GM06990 (cell line): ENCODE measurements around the gene ERLEC1.
A peak's percentile ranks its signal among the peaks of the same experiment; 100 is the strongest.
"Not testable (repeated sequence)": the region's sequence is repeated elsewhere in the genome, so short reads cannot be mapped to it uniquely, and the experiment has no call there.

Experiments
- DNase-seq: peaks from one replicate; pipeline ENCODE4 v3.0.0-alpha.2; 2011; ENCODE audit not compliant: insufficient read length; ENCODE audit errors: extremely low read depth
- H3K27me3 ChIP-seq: replicated peaks from 2 replicates; pipeline ENCODE4 v1.6.0; 2011; ENCODE audit warnings: low read length; ENCODE audit not compliant: control insufficient read depth, insufficient read depth
- H3K36me3 ChIP-seq: 2 replicates; pipeline ENCODE4 v1.5.1; 2011; ENCODE audit warnings: low read length; ENCODE audit not compliant: control insufficient read depth, insufficient read depth
- H3K4me3 ChIP-seq: replicated peaks from 2 replicates; pipeline ENCODE4 v1.5.1; 2011; ENCODE audit warnings: low read depth, mild to moderate bottlenecking, control low read depth, low read length
- TF ChIP-seq, protein P1 (sequence below): IDR thresholded peaks from 2 replicates; pipeline ENCODE4 v1.5.1; 2011; ENCODE audit warnings: low read length, control low read depth, mild to moderate bottlenecking, inconsistent platforms; ENCODE audit not compliant: insufficient read depth, poor library complexity, severe bottlenecking

ERLEC1 gene

DNA sequence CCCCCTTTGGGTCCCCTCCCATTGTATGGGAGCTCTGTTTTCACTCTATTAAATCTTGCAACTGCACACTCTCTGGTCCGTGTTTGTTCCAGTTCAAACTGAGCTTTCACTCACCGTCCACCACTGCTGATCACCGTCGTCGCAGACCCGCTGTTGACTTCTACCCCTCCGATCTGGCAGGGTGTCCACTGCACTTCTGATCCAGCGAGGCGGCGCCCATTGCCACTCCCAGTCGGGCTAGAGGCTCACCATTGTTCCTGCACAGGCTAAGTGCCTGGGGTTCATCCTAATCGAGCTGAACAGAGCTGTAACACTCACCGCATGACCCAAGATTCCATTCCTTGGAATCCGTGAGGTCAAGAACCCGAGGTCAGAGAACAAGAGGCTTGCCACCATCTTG lies 30.2 kb upstream of the ERLEC1 start:
- Histone ChIP-seq H3K27me3 (no peaks in the 10 kb centered on the region), H3K36me3 (no peaks in the 10 kb centered on the region; the same call in 1 of the 2 replicates), H3K4me3 (no peak overlapping the region)
- TF ChIP-seq, protein P1, sequence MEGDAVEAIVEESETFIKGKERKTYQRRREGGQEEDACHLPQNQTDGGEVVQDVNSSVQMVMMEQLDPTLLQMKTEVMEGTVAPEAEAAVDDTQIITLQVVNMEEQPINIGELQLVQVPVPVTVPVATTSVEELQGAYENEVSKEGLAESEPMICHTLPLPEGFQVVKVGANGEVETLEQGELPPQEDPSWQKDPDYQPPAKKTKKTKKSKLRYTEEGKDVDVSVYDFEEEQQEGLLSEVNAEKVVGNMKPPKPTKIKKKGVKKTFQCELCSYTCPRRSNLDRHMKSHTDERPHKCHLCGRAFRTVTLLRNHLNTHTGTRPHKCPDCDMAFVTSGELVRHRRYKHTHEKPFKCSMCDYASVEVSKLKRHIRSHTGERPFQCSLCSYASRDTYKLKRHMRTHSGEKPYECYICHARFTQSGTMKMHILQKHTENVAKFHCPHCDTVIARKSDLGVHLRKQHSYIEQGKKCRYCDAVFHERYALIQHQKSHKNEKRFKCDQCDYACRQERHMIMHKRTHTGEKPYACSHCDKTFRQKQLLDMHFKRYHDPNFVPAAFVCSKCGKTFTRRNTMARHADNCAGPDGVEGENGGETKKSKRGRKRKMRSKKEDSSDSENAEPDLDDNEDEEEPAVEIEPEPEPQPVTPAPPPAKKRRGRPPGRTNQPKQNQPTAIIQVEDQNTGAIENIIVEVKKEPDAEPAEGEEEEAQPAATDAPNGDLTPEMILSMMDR = no peak
- no peak for DNase-seq

DNA sequence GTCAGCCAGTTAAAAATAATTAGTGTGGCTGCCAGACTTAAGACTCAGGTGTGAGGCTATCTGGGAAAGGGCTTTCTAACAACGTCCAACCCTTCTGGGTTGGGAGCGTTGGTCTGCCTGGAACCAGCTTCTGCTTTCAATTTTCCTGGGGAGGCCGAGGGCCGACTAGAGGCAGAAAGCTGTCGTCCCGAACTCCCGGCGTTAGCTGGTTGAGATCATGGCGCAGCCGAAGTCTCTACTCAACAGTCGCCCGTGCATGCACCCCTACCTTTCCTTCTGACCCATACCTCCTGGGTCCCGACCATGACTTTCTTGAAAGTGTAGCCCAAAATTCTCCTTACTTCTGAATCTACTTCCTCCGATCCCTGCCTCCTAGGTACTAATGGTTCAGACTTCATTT lies 29.6 kb upstream of the ERLEC1 start:
- not testable (repeated sequence) for H3K36me3 ChIP-seq, DNase-seq, H3K4me3 ChIP-seq, H3K27me3 ChIP-seq

DNA sequence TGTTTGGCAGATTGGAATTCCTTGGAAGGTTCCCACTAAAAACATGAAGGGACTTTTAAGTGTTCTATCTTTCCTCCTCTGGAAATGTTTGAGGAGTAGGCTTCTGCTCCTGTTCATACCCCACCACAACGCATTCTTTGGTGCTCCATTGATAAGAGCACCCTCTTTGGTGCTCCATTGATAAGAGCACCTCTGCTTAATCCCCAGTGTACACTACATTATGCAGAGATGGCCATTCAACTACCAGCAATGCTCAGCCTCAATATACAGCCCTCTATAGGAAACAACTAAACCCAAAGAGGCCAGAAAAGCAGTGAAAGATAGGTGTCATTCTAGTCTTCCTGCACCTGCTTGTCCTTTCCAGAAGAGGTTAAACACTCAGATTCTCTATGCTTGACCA lies 21.1 kb upstream of the ERLEC1 start:
- H3K4me3 ChIP-seq = no peak overlapping the region
- no peaks in the 10 kb centered on the region for H3K27me3 ChIP-seq
- TF ChIP-seq, protein P1 = no peak
- DNase-seq = no peak
- H3K36me3 ChIP-seq = no peaks in the 10 kb centered on the region; the same call in 1 of the 2 replicates

DNA sequence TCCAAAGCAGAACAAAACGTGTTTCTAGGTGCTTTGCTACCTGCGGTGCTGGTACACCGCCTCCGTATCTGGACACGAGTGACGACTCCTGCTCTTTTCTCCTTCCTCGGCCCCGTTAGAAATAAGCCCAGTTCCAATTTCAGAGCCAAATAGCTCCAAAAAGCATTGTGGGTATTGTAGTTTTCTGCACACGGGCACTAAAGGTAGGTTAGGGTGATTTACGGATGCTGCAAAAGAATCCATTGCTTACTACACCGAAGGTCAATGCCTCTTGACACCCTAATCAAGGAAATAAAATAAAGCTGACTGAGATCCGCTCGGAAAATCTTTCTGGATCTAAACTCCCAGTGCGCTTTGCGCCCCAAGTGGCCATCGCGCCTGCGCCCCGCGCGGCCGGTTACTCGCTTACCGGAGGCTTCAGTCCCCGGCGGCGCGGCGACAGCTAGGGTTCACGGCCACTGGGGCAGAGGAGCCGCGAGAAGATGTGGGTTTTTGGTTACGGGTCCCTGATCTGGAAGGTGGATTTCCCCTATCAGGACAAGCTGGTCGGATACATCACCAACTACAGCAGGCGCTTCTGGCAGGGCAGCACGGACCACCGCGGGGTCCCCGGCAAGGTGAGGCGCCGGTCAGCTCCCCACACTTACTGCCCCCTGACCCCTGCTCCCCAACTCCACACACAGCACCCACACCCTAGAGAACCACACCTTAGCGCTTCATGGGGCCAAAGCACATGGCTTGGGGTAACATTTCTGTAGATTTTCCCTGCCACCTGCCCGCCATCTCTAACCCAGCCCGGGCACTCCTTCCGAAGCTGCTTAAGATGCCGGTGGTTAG lies 19.2 kb upstream of the ERLEC1 start, which contains the start of gene CHAC2:
CHAC2 (plus strand) TSS at position 400 of the 837 bp plus-strand sequence; CDS start at position 483, 83 bp downstream.
- DNase-seq = peak; percentile 93
- TF ChIP-seq, protein P1 = peak; percentile 25
- no peaks in the 10 kb centered on the region for H3K27me3 ChIP-seq
- no peaks in the 10 kb centered on the region; the same call in 1 of the 2 replicates for H3K36me3 ChIP-seq
- H3K4me3 ChIP-seq = peak within 1 kb of the TSS; percentile 95

DNA sequence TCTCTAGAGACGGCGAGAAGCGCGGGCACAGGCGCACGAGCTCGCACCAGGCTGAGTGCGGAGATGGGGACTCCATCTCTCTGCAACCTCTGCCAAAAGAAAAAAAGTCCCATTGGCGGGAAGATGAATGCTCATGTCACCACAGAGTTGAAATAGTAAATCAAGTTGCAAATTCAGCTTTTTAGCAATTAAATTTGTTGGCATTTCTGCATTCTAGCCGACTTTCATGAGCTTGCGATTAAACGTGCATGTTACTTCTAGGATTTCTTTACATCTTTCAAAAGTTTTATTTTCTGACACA lies 18.7 kb upstream of the ERLEC1 start:
- no peaks in the 10 kb centered on the region for H3K27me3 ChIP-seq
- no peaks in the 10 kb centered on the region; the same call in 1 of the 2 replicates for H3K36me3 ChIP-seq
- peak overlapping the region; percentile 95 for H3K4me3 ChIP-seq
- TF ChIP-seq, protein P1 = no peak
- no peak for DNase-seq

DNA sequence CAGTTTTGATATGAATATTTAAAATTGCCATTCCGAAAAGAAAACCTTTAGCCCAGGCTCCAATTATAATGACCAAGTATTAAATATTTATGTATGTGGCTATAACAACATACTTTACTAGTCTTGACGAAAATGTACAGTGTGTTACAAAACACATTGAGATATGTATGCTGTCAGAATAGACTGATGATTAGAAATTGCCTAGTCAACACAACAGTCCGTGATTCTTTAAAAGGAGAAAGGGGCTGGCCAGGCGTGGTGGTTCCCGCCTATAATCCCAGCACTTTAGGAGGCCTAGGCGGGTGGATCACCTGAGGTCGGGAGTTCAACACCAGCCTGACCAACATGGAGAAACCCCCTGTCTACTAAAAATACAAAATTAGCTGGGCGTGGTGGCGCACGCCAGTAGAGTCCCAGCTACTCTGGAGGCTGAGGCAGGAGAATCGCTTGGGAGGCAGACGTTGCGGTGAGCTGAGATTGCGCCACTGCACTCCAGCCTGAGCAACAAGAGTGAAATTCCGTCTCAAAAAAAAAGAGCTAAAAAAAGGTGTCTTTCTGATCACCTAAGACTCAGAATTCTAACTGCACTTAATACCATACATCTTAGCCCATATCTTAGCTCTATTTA lies 17.4 kb upstream of the ERLEC1 start:
- Histone ChIP-seq H3K27me3 (no peaks in the 10 kb centered on the region), H3K4me3 (no peak overlapping the region), H3K36me3 (peaks cover 2% of the 10 kb centered on the region; the same call in 1 of the 2 replicates)
- no peak for DNase-seq
- TF ChIP-seq, protein P1 = no peak
